ENCODE results near the gene KCNJ8.

Gene KCNJ8

GRCh38 chr12:21764065-21764464 is 10.4 kb downstream of the KCNJ8 start:
- H3K27ac ChIP-seq (replicated peaks), result no peak overlapping the region
- peaks cover 6% of the 10 kb centered on the region for H3K27me3 ChIP-seq (ENCODE audit: insufficient read depth, poor library complexity, severe bottlenecking)
- H3K4me3 ChIP-seq (replicated peaks; ENCODE audit: insufficient read depth, low read length), result no peak overlapping the region
- TF ChIP-seq, protein P1, sequence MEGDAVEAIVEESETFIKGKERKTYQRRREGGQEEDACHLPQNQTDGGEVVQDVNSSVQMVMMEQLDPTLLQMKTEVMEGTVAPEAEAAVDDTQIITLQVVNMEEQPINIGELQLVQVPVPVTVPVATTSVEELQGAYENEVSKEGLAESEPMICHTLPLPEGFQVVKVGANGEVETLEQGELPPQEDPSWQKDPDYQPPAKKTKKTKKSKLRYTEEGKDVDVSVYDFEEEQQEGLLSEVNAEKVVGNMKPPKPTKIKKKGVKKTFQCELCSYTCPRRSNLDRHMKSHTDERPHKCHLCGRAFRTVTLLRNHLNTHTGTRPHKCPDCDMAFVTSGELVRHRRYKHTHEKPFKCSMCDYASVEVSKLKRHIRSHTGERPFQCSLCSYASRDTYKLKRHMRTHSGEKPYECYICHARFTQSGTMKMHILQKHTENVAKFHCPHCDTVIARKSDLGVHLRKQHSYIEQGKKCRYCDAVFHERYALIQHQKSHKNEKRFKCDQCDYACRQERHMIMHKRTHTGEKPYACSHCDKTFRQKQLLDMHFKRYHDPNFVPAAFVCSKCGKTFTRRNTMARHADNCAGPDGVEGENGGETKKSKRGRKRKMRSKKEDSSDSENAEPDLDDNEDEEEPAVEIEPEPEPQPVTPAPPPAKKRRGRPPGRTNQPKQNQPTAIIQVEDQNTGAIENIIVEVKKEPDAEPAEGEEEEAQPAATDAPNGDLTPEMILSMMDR (IDR thresholded peaks at IDR 0.05; ENCODE audit: insufficient read depth, low read length), result no peak
- TF ChIP-seq POLR2AphosphoS5 (IDR thresholded peaks at IDR 0.05; ENCODE audit: low read depth) (no peak), SPI1 (IDR thresholded peaks at IDR 0.05; ENCODE audit: borderline replicate concordance, low read depth) (no peak), GABPA (IDR thresholded peaks at IDR 0.05; ENCODE audit: low read depth) (no peak)
- TF ChIP-seq, protein P2, sequence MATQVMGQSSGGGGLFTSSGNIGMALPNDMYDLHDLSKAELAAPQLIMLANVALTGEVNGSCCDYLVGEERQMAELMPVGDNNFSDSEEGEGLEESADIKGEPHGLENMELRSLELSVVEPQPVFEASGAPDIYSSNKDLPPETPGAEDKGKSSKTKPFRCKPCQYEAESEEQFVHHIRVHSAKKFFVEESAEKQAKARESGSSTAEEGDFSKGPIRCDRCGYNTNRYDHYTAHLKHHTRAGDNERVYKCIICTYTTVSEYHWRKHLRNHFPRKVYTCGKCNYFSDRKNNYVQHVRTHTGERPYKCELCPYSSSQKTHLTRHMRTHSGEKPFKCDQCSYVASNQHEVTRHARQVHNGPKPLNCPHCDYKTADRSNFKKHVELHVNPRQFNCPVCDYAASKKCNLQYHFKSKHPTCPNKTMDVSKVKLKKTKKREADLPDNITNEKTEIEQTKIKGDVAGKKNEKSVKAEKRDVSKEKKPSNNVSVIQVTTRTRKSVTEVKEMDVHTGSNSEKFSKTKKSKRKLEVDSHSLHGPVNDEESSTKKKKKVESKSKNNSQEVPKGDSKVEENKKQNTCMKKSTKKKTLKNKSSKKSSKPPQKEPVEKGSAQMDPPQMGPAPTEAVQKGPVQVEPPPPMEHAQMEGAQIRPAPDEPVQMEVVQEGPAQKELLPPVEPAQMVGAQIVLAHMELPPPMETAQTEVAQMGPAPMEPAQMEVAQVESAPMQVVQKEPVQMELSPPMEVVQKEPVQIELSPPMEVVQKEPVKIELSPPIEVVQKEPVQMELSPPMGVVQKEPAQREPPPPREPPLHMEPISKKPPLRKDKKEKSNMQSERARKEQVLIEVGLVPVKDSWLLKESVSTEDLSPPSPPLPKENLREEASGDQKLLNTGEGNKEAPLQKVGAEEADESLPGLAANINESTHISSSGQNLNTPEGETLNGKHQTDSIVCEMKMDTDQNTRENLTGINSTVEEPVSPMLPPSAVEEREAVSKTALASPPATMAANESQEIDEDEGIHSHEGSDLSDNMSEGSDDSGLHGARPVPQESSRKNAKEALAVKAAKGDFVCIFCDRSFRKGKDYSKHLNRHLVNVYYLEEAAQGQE (IDR thresholded peaks at IDR 0.05; ENCODE audit: insufficient replicate concordance, low read depth), result no peak
- no peak for DNase-seq (ENCODE audit: low read depth in 1 of 2, low spot score in 1 of 2)

GRCh38 chr12:21763531-21763930 is 11.0 kb downstream of the KCNJ8 start:
- no peak for DNase-seq (ENCODE audit: low read depth in 1 of 2, low spot score in 1 of 2)
- Histone ChIP-seq H3K4me3 (replicated peaks; ENCODE audit: insufficient read depth, low read length) (no peak overlapping the region), H3K27ac (replicated peaks) (no peak overlapping the region), H3K27me3 (ENCODE audit: insufficient read depth, poor library complexity, severe bottlenecking) (peaks cover 2% of the 10 kb centered on the region)
- TF ChIP-seq, protein P1 (IDR thresholded peaks at IDR 0.05; ENCODE audit: insufficient read depth, low read length), result no peak
- TF ChIP-seq SPI1 (IDR thresholded peaks at IDR 0.05; ENCODE audit: borderline replicate concordance, low read depth), result no peak
- TF ChIP-seq POLR2AphosphoS5 (IDR thresholded peaks at IDR 0.05; ENCODE audit: low read depth), result no peak
- TF ChIP-seq GABPA (IDR thresholded peaks at IDR 0.05; ENCODE audit: low read depth), result no peak
- TF ChIP-seq, protein P2 (IDR thresholded peaks at IDR 0.05; ENCODE audit: insufficient replicate concordance, low read depth), result no peak

DNA sequence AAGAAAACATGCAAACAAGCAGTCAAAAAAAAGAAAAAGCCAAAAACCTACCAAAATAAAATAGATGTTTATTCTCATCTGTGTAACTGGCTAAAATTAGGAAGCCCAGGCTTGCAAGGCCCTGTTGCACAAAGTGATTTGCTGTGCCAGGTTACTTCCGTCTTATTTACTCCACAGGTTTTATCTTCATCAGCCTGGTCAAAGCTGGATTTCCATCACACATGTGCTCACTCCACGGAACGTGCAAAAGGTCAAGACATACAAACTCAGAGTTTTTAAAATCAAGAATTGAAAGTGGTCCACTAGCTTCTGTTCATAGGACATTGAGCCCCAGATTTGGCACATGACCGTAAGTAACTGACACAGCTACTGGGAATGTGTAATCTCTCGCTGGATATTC is 14.8 kb downstream of the KCNJ8 start:
- H3K27ac ChIP-seq (replicated peaks), result no peak overlapping the region
- no peak for TF ChIP-seq GABPA (IDR thresholded peaks at IDR 0.05; ENCODE audit: low read depth)
- TF ChIP-seq POLR2AphosphoS5 (IDR thresholded peaks at IDR 0.05; ENCODE audit: low read depth), result no peak
- TF ChIP-seq SPI1 (IDR thresholded peaks at IDR 0.05; ENCODE audit: borderline replicate concordance, low read depth), result no peak
- TF ChIP-seq, protein P2 (IDR thresholded peaks at IDR 0.05; ENCODE audit: insufficient replicate concordance, low read depth), result no peak
- TF ChIP-seq, protein P1 (IDR thresholded peaks at IDR 0.05; ENCODE audit: insufficient read depth, low read length), result no peak
- no peak for DNase-seq (ENCODE audit: low read depth in 1 of 2, low spot score in 1 of 2)
- H3K4me3 ChIP-seq (replicated peaks; ENCODE audit: insufficient read depth, low read length), result no peak overlapping the region
- peaks cover 2% of the 10 kb centered on the region for H3K27me3 ChIP-seq (ENCODE audit: insufficient read depth, poor library complexity, severe bottlenecking)

All from HL-60 (cell line).